Mesendoderm (in vitro differentiated cells): ENCODE data around the gene UGT3A1.

Source experiments
- DNase-seq: peaks from one replicate; pipeline ENCODE4 v3.0.0; 2013
- H2AK5ac ChIP-seq: 2 replicates; pipeline ENCODE4 v1.6.1; 2013; ENCODE audit warnings: low read length, inconsistent platforms
- H2BK120ac ChIP-seq: 2 replicates; pipeline ENCODE4 v1.6.1; 2013; ENCODE audit warnings: low read depth, mild to moderate bottlenecking, low read length, moderate library complexity, mixed read lengths
- H2BK15ac ChIP-seq: replicated peaks from 2 replicates; pipeline ENCODE4 v1.6.1; 2013; ENCODE audit warnings: low read depth, mild to moderate bottlenecking, moderate library complexity
- H2BK5ac ChIP-seq: 2 replicates; pipeline ENCODE4 v1.6.1; 2013; ENCODE audit warnings: low read length, inconsistent platforms
- H3K18ac ChIP-seq: 2 replicates; pipeline ENCODE4 v1.6.1; 2013; ENCODE audit warnings: mild to moderate bottlenecking, low read length, mixed read lengths
- H3K23ac ChIP-seq: one replicate; pipeline ENCODE4 v1.6.1; 2013; ENCODE audit warnings: low read length
- H3K27ac ChIP-seq: 2 replicates; pipeline ENCODE4 v1.5.1; 2013; ENCODE audit warnings: low read depth, mild to moderate bottlenecking, inconsistent platforms, low read length, moderate library complexity
- H3K27me3 ChIP-seq: 2 replicates; pipeline ENCODE4 v1.6.1; 2013; ENCODE audit warnings: low read length, control low read depth, mild to moderate bottlenecking, inconsistent platforms; ENCODE audit not compliant: insufficient read depth, poor library complexity
- H3K36me3 ChIP-seq: 2 replicates; pipeline ENCODE4 v1.6.1; 2013; ENCODE audit warnings: low read length, inconsistent platforms; ENCODE audit not compliant: control insufficient read depth, insufficient read depth
- H3K4ac ChIP-seq: one replicate; pipeline ENCODE4 v1.6.1; 2013; ENCODE audit warnings: low read depth, mild to moderate bottlenecking, low read length, moderate library complexity
- H3K4me1 ChIP-seq: 2 replicates; pipeline ENCODE4 v1.6.1; 2013; ENCODE audit warnings: low read depth, low read length, inconsistent platforms; ENCODE audit not compliant: control insufficient read depth
- H3K4me2 ChIP-seq: 2 replicates; pipeline ENCODE4 v1.6.1; 2013; ENCODE audit warnings: low read length
- H3K4me3 ChIP-seq: 2 replicates; pipeline ENCODE4 v1.5.1; 2013; ENCODE audit warnings: mild to moderate bottlenecking, low read length
- H3K56ac ChIP-seq: one replicate; pipeline ENCODE4 v1.6.1; 2013; ENCODE audit warnings: low read length
- H3K79me1 ChIP-seq: 2 replicates; pipeline ENCODE4 v1.6.1; 2013; ENCODE audit warnings: low read length, inconsistent platforms
- H3K79me2 ChIP-seq: 2 replicates; pipeline ENCODE4 v1.6.1; 2013; ENCODE audit warnings: mild to moderate bottlenecking, low read length; ENCODE audit not compliant: control insufficient read depth, insufficient read depth
- H3K9ac ChIP-seq: 2 replicates; pipeline ENCODE4 v1.6.1; 2013; ENCODE audit warnings: low read length, inconsistent platforms
- H4K5ac ChIP-seq: one replicate; pipeline ENCODE4 v1.6.1; 2013; ENCODE audit warnings: low read length
- H4K8ac ChIP-seq: one replicate; pipeline ENCODE4 v1.6.1; 2013; ENCODE audit warnings: low read depth, mild to moderate bottlenecking, control low read depth, low read length, moderate library complexity
- WGBS: extraction: QIAGEN DNeasy Blood & Tissue Kit; methylation state at CpG from one replicate; pipeline ENCODE4 v1.1.7; 2013; ENCODE audit warnings: low lambda C conversion rate, missing lambda C conversion rate; ENCODE audit not compliant: insufficient coverage; ENCODE audit errors: extremely low coverage; 5-methylcytosine and 5-hydroxymethylcytosine counted together

Gene UGT3A1

DNA sequence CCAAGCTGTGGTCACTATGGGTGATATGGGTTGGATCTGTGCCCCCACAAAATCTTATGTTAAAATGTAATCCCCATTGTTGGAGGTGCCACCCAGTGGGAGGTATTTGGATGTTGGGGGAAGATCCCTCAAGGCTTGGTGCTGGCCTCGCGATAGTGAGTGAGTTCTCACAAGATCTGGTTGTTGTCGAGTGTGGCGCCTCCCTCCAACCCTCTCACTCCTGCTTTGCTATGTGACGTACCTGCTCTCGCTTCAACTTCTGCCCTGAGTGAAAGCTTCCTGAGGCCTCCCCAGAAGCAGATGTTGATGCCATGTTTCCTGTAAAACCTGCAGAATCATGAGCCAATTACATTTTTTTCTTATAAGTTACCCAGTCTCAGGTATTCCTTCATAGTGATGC is 40.0 kb upstream of the UGT3A1 start:
- Histone ChIP-seq H3K18ac (no peak overlapping the region), H4K5ac (no peak overlapping the region), H3K4me2 (no peak overlapping the region), H3K4ac (no peak overlapping the region), H2BK120ac (no peak overlapping the region), H3K56ac (no peak overlapping the region), H3K23ac (no peak overlapping the region), H3K9ac (no peak overlapping the region), H3K27ac (no peak overlapping the region), H3K79me1 (no peaks in the 10 kb centered on the region), H2BK5ac (no peak overlapping the region), H3K4me1 (no peaks in the 10 kb centered on the region), H3K27me3 (no peaks in the 10 kb centered on the region), H2AK5ac (no peak overlapping the region), H4K8ac (no peak overlapping the region), H3K79me2 (no peaks in the 10 kb centered on the region), H2BK15ac (no peak overlapping the region), H3K4me3 (no peak overlapping the region), H3K36me3 (no peaks in the 10 kb centered on the region)
- no peak for DNase-seq
- WGBS: no CpG with 5 or more reads among the region's 6 CpGs

GRCh38 chr5:36029914-36030313 is 38.7 kb upstream of the UGT3A1 start:
- H3K79me1 ChIP-seq: no peaks in the 10 kb centered on the region
- H3K27ac ChIP-seq: no peak overlapping the region
- H3K4me1 ChIP-seq: no peaks in the 10 kb centered on the region
- H3K4me2 ChIP-seq: no peak overlapping the region
- H3K4me3 ChIP-seq: no peak overlapping the region
- H3K36me3 ChIP-seq: no peaks in the 10 kb centered on the region
- no peaks in the 10 kb centered on the region for H3K79me2 ChIP-seq
- H3K23ac ChIP-seq: no peak overlapping the region
- no peak overlapping the region for H2BK120ac ChIP-seq
- H4K8ac ChIP-seq: no peak overlapping the region
- DNase-seq: no peak
- H3K56ac ChIP-seq: no peak overlapping the region
- no peaks in the 10 kb centered on the region for H3K27me3 ChIP-seq
- H2BK5ac ChIP-seq: no peak overlapping the region
- H3K4ac ChIP-seq: no peak overlapping the region
- H3K9ac ChIP-seq: no peak overlapping the region
- H2AK5ac ChIP-seq: no peak overlapping the region
- H4K5ac ChIP-seq: no peak overlapping the region
- H3K18ac ChIP-seq: no peak overlapping the region
- WGBS: no CpG with 5 or more reads among the region's 1 CpG
- H2BK15ac ChIP-seq: no peak overlapping the region

GRCh38 chr5:36028816-36029465 is 37.8 kb upstream of the UGT3A1 start:
- Histone ChIP-seq H3K23ac (no peak overlapping the region), H3K4me2 (no peak overlapping the region), H2BK120ac (no peak overlapping the region), H3K4me1 (no peaks in the 10 kb centered on the region), H4K8ac (no peak overlapping the region), H2BK5ac (no peak overlapping the region), H3K56ac (no peak overlapping the region), H4K5ac (no peak overlapping the region), H3K4ac (no peak overlapping the region), H3K27me3 (no peaks in the 10 kb centered on the region), H3K9ac (no peak overlapping the region), H3K18ac (no peak overlapping the region), H2BK15ac (no peak overlapping the region), H3K4me3 (no peak overlapping the region), H3K79me2 (no peaks in the 10 kb centered on the region), H3K79me1 (no peaks in the 10 kb centered on the region), H3K27ac (no peak overlapping the region), H3K36me3 (no peaks in the 10 kb centered on the region), H2AK5ac (no peak overlapping the region)
- WGBS: no CpG with 5 or more reads among the region's 5 CpGs
- DNase-seq: no peak

DNA sequence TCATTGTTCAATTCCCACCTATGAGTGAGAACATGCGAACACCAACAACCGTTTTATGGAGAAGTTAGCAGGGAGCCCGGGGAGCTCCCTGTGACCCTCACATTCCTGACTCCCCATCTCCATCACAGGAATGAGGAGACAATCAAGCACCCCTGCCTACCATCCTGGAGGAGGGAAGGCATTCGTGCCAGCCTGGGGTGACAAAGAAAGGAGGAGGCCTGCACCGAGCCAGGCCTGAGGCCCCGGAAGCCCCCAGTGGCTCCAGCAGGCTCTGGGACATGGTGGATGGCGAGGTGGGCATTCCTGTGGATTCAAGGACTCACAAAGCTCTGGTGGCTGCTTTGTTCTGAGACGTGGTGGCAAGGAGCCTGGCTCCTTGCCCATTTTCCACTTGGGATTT is 36.5 kb upstream of the UGT3A1 start:
- Histone ChIP-seq H2BK15ac (no peak overlapping the region), H3K23ac (no peak overlapping the region), H3K4ac (no peak overlapping the region), H4K8ac (no peak overlapping the region), H3K36me3 (no peaks in the 10 kb centered on the region), H3K56ac (no peak overlapping the region), H4K5ac (no peak overlapping the region), H3K4me2 (no peak overlapping the region), H3K4me3 (no peak overlapping the region), H3K79me2 (no peaks in the 10 kb centered on the region), H3K4me1 (no peaks in the 10 kb centered on the region), H2BK5ac (no peak overlapping the region), H3K27me3 (no peaks in the 10 kb centered on the region), H3K18ac (no peak overlapping the region), H2AK5ac (no peak overlapping the region), H3K9ac (no peak overlapping the region), H3K27ac (no peak overlapping the region), H3K79me1 (no peaks in the 10 kb centered on the region), H2BK120ac (no peak overlapping the region)
- no CpG with 5 or more reads among the region's 8 CpGs for WGBS
- DNase-seq: no peak

GRCh38 chr5:36026706-36027465 is 35.7 kb upstream of the UGT3A1 start:
- no peak overlapping the region for H4K8ac ChIP-seq
- H3K18ac ChIP-seq: no peak overlapping the region
- DNase-seq: no peak
- H2AK5ac ChIP-seq: no peak overlapping the region
- H3K79me1 ChIP-seq: no peaks in the 10 kb centered on the region
- WGBS: no CpG with 5 or more reads among the region's 6 CpGs
- H3K9ac ChIP-seq: no peak overlapping the region
- H3K36me3 ChIP-seq: no peaks in the 10 kb centered on the region
- no peaks in the 10 kb centered on the region for H3K4me1 ChIP-seq
- no peak overlapping the region for H3K4me2 ChIP-seq
- H3K27me3 ChIP-seq: no peaks in the 10 kb centered on the region
- H3K56ac ChIP-seq: no peak overlapping the region
- H2BK15ac ChIP-seq: no peak overlapping the region
- H4K5ac ChIP-seq: no peak overlapping the region
- H3K4ac ChIP-seq: no peak overlapping the region
- no peaks in the 10 kb centered on the region for H3K79me2 ChIP-seq
- no peak overlapping the region for H2BK5ac ChIP-seq
- H2BK120ac ChIP-seq: no peak overlapping the region
- no peak overlapping the region for H3K27ac ChIP-seq
- no peak overlapping the region for H3K4me3 ChIP-seq
- no peak overlapping the region for H3K23ac ChIP-seq
